GM12878 (cell line): ENCODE data around the gene C5orf34. TPM values are rescaled to one million over a fixed set of nuclear protein-coding genes. Genes with fewer than 3 reads are reported as not detected.

Experiments used
- ASH2L ChIP-seq: fragments of 300-600, 200-600 bp; sonication (generic); IDR thresholded peaks from 2 replicates; pipeline ENCODE4 v1.6.1; 2017; ENCODE audit warnings: low read depth, mild to moderate bottlenecking, borderline replicate concordance
- ATF2 ChIP-seq: IDR thresholded peaks from 2 replicates; pipeline ENCODE4 v1.6.1; 2012; ENCODE audit warnings: low read length, inconsistent platforms
- ATF7 ChIP-seq: fragments of 450-650 bp; IDR thresholded peaks from 2 replicates; pipeline ENCODE4 v1.6.1; 2016; ENCODE audit warnings: low read depth, mild to moderate bottlenecking
- BHLHE40 ChIP-seq, 2 experiments: fragments of 450-650 bp in 1 of 2; IDR thresholded peaks; 2 replicates each; pipeline ENCODE4 v1.6.1; 2011 to 2017; ENCODE audit warnings: low read depth in 2 of 2, borderline replicate concordance in 1 of 2, improper control_type of control experiment in 1 of 2, low read length in 1 of 2, mild to moderate bottlenecking in 1 of 2
- BMI1 ChIP-seq: fragments of 450-650 bp; IDR thresholded peaks from 2 replicates; pipeline ENCODE4 v1.6.1; 2016; ENCODE audit warnings: mild to moderate bottlenecking, moderate library complexity, borderline replicate concordance
- CTCF ChIP-seq, 3 experiments: IDR thresholded peaks in 2 of 3; conservative IDR thresholded peaks in 1 of 3; 2 replicates each; pipeline ENCODE4 v1.5.1; 2011; ENCODE audit warnings: low read depth in 3 of 3, low read length in 3 of 3, mild to moderate bottlenecking in 3 of 3, control low read depth in 2 of 3, moderate library complexity in 2 of 3, inconsistent platforms in 1 of 3, mixed read lengths in 1 of 3; ENCODE audit not compliant: control insufficient read depth in 2 of 3, insufficient read depth in 1 of 3; ENCODE audit errors: extremely low read depth in 1 of 3
- ELK1 ChIP-seq: IDR thresholded peaks from 2 replicates; pipeline ENCODE4 v1.6.1; 2012; ENCODE audit warnings: low read depth, low read length, improper control_type of control experiment
- KAT2A ChIP-seq: conservative IDR thresholded peaks from 2 replicates; pipeline ENCODE4 v1.6.1; 2011; ENCODE audit warnings: low read depth, low read length; ENCODE audit not compliant: control insufficient read depth
- NKRF ChIP-seq: fragments of 450-650 bp; conservative IDR thresholded peaks from 2 replicates; pipeline ENCODE4 v1.6.1; 2017; ENCODE audit warnings: mild to moderate bottlenecking, moderate library complexity
- NR2C1 ChIP-seq: fragments of 450-650 bp; IDR thresholded peaks from 2 replicates; pipeline ENCODE4 v1.6.1; 2017; ENCODE audit warnings: antibody characterized with exemption, mild to moderate bottlenecking, moderate library complexity
- NR2C2 ChIP-seq: IDR thresholded peaks from 2 replicates; pipeline ENCODE4 v1.6.1; 2011; ENCODE audit warnings: borderline replicate concordance, low read depth; ENCODE audit not compliant: control insufficient read depth, insufficient read length
- NR2F1 ChIP-seq: fragments of 450-650 bp; conservative IDR thresholded peaks from 2 replicates; pipeline ENCODE4 v1.6.1; 2017; ENCODE audit warnings: mild to moderate bottlenecking
- RAD51 ChIP-seq: fragments of 450-650 bp; IDR thresholded peaks from 2 replicates; pipeline ENCODE4 v1.6.1; 2016; ENCODE audit warnings: moderate library complexity, mild to moderate bottlenecking, inconsistent platforms
- RCOR1 ChIP-seq: conservative IDR thresholded peaks from 2 replicates; pipeline ENCODE4 v1.6.1; 2012; ENCODE audit warnings: low read depth, low read length, improper control_type of control experiment
- RELA ChIP-seq: fragments of 450-650 bp; IDR thresholded peaks from 2 replicates; pipeline ENCODE4 v1.8.0; 2014; ENCODE audit warnings: borderline replicate concordance; ENCODE audit not compliant: partially characterized antibody
- SMAD5 ChIP-seq: IDR thresholded peaks from 2 replicates; pipeline ENCODE4 v1.6.1; 2016; ENCODE audit warnings: antibody characterized with exemption, low read depth
- SP1 ChIP-seq: IDR thresholded peaks from one replicate; pipeline ENCODE4 v1.6.1; 2011; ENCODE audit warnings: low read depth, low read length
- SREBF1 ChIP-seq: IDR thresholded peaks from 2 replicates; pipeline ENCODE4 v1.6.1; 2012; ENCODE audit warnings: mild to moderate bottlenecking, low read length
- STAT1 ChIP-seq: fragments of 450-650 bp; conservative IDR thresholded peaks from 2 replicates; pipeline ENCODE4 v1.6.1; 2014; ENCODE audit warnings: antibody characterized with exemption, mild to moderate bottlenecking
- STAT3 ChIP-seq: IDR thresholded peaks from 2 replicates; pipeline ENCODE4 v1.6.1; 2011; ENCODE audit warnings: low read depth, low read length, improper control_type of control experiment
- WRNIP1 ChIP-seq: IDR thresholded peaks from 2 replicates; pipeline ENCODE4 v1.6.1; 2011; ENCODE audit warnings: low read depth, low read length, improper control_type of control experiment, borderline replicate concordance
- ZNF274 ChIP-seq: IDR thresholded peaks from one replicate; pipeline ENCODE4 v1.8.0; 2011; ENCODE audit not compliant: insufficient read length, insufficient read depth
- polyA plus RNA-seq, 11 experiments: library from polyadenylated mRNA; depleted of rRNA in 4 of 11; unstranded in 6 of 11; stranded (reverse) in 5 of 11; fragments of >200 nt; fragmentation: Nextera tagmentation in 4 of 11; fragmentation: Illumina TruSeq in 1 of 11; extraction: Ambion mirVana in 4 of 11; extraction: Trizol in 1 of 11; gene quantifications; 1 replicate in 1 of 11; 2 replicates in 10 of 11; pipeline versions ENCODE4 v1.2.1 to v1.2.3, GENCODE V29; 2011 to 2016; ENCODE audit warnings: inconsistent platforms in 2 of 11, missing spikeins in 2 of 11, low read depth in 1 of 11
- total RNA-seq, 4 experiments: library from RNA; depleted of rRNA in 3 of 4; stranded (reverse); fragments of >200 nt in 3 of 4; fragmentation: Illumina TruSeq in 1 of 4; extraction: Trizol in 1 of 4; gene quantifications; 2 replicates each; pipeline versions ENCODE4 v1.2.1 to v1.2.3, GENCODE V29; 2013 to 2021
- TF ChIP-seq, protein P1 (sequence below): IDR thresholded peaks from 2 replicates; pipeline ENCODE4 v1.6.1; 2011; ENCODE audit warnings: low read depth, low read length, improper control_type of control experiment, borderline replicate concordance

C5orf34 gene
- total and polyA plus RNA-seq, 10 of the 15 experiments (the other 5 are each of a cell fraction or from before 2014, with no cell fraction given): 6.1 to 15.1 (median 10.0) TPM

DNA sequence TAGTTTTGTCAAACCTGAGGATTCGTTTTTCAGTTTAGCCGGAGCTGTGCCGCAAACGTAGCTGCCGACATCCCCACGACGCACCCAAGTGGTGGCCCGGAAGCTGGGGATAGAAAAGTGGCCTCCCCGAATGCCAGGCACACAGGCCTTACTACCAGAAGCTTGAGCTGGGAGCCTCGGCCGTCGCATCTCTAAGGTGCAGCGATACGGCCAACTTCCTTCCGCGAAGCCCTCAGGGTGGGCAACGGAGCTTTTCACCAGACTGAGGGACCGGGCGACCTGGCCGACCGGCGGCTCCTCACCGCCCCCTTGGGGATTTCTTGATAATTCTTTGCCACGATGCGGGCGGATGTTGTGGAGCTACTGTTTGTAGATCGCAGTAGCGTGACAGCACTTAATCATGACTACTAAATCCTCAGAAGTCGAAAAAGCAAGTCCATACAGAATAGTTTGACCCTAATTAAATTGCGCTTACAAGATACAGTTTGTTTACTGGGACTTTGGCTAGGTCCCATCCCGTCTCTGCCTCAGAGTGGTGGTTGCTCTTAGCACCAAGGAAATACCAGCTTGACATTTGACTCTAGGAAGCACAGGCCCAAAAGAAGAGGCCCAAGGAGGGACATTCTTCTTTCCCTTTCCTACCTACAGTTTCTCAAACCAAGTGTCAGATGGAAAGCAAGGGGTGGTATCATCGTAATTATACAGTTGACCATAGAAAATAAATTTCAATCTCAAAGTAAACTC lies 30.7 kb downstream of the C5orf34 start (continued):
- 0 out of 2 replicates have a peak, but pooled peaks have one; percentile 2 for TF ChIP-seq STAT1
- TF ChIP-seq NR2C1: no peak; the same call in 1 of the 2 replicates
- TF ChIP-seq BMI1: no peak
- TF ChIP-seq RELA: no peak
- no peak for TF ChIP-seq ZNF274
- peak in 1 of 2 experiments; percentile 32; a peak in 1 of 4 replicates for TF ChIP-seq BHLHE40 (IDR thresholded peaks at IDR 0.05; ENCODE audit: borderline replicate concordance in 1 of 2, low read depth in 2 of 2, low read length in 1 of 2)
- TF ChIP-seq SP1: no peak
- TF ChIP-seq WRNIP1: no peak
- no peak for TF ChIP-seq ATF2
- no peak for TF ChIP-seq ASH2L
- no peak for TF ChIP-seq SMAD5
- TF ChIP-seq, protein P1, sequence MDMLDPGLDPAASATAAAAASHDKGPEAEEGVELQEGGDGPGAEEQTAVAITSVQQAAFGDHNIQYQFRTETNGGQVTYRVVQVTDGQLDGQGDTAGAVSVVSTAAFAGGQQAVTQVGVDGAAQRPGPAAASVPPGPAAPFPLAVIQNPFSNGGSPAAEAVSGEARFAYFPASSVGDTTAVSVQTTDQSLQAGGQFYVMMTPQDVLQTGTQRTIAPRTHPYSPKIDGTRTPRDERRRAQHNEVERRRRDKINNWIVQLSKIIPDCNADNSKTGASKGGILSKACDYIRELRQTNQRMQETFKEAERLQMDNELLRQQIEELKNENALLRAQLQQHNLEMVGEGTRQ: no peak
- peak; percentile 21; the same call in 1 of the 2 replicates for TF ChIP-seq NR2F1
- TF ChIP-seq NR2C2: no peak
- TF ChIP-seq RCOR1: no peak
- TF ChIP-seq ELK1: no peak; the same call in 1 of the 2 replicates
- TF ChIP-seq CTCF (IDR thresholded peaks at IDR 0.05 in 2 of 3, conservative IDR thresholded peaks at IDR 0.05 in 1 of 3; ENCODE audit: control insufficient read depth in 2 of 3, extremely low read depth in 1 of 3, insufficient read depth in 1 of 3, low read depth in 3 of 3, low read length in 3 of 3): peak; percentile 56 to 82 (median 69)
- TF ChIP-seq RAD51: no peak
- no peak for TF ChIP-seq KAT2A
- 0 out of 2 replicates have a peak, but pooled peaks have one; percentile 50 for TF ChIP-seq STAT3
- no peak for TF ChIP-seq SREBF1
- no peak; the same call in 1 of the 2 replicates for TF ChIP-seq NKRF
- TF ChIP-seq ATF7: no peak; the same call in 1 of the 2 replicates
